ENCODE measurements around the gene SNX25.

The SNX25 gene

GRCh38 chr4:185404031-185404430 is 194.6 kb downstream of the SNX25 start:
- CTCF ChIA-PET: interaction anchor here (0.7 to 1.6 kb wide), 4 partner anchors 17 to 618 kb away, joined by 3 to 5 read pairs (median 3); no protein-coding TSS in a partner anchor
- DNase-seq (ENCODE audit: low read depth, low spot score): no peak
- no peak for TF ChIP-seq CTCF (IDR thresholded peaks at IDR 0.05; ENCODE audit: insufficient read depth, low read length, missing control alignments)
- POLR2A ChIA-PET: no interaction called here
- no peak overlapping the region for H3K4me3 ChIP-seq (ENCODE audit: low read depth, low read length)

GRCh38 chr4:185405296-185405999 is 196.1 kb downstream of the SNX25 start:
- no peak overlapping the region for H3K4me3 ChIP-seq (ENCODE audit: low read depth, low read length)
- POLR2A ChIA-PET: no interaction called here
- TF ChIP-seq CTCF (IDR thresholded peaks at IDR 0.05; ENCODE audit: insufficient read depth, low read length, missing control alignments): no peak
- no peak for DNase-seq (ENCODE audit: low read depth, low spot score)
- CTCF ChIA-PET: interaction anchor here (1.1 to 1.6 kb wide), 4 partner anchors 8 to 616 kb away, joined by 3 to 5 read pairs (median 3); no protein-coding TSS in a partner anchor

DNA sequence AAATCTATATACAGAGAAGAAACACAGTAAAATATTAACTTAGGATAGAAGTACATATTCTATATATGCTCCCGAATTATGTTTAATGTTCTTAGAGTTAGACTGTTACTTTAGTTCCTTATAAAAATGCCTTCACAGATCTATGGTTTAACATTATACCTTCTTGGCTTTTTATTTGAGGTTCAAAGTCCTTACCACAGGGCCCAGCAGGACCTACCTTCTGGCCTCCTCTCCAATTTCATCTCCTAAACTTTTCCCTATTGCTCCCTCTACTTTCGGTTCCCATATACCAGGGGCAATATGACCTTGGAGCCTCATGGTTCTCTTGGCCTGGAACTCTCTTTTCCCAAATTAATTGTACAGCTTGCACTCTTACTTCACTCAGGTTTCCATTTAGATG is 199.0 kb downstream of the SNX25 start:
- CTCF ChIA-PET: interaction anchor here (1.2 kb wide), 1 partner anchor 225 kb away, joined by 3 read pairs; no protein-coding TSS in a partner anchor
- no peak for DNase-seq (ENCODE audit: low read depth, low spot score)
- POLR2A ChIA-PET: no interaction called here
- H3K4me3 ChIP-seq (ENCODE audit: low read depth, low read length): no peak overlapping the region
- TF ChIP-seq CTCF (IDR thresholded peaks at IDR 0.05; ENCODE audit: insufficient read depth, low read length, missing control alignments): no peak

DNA sequence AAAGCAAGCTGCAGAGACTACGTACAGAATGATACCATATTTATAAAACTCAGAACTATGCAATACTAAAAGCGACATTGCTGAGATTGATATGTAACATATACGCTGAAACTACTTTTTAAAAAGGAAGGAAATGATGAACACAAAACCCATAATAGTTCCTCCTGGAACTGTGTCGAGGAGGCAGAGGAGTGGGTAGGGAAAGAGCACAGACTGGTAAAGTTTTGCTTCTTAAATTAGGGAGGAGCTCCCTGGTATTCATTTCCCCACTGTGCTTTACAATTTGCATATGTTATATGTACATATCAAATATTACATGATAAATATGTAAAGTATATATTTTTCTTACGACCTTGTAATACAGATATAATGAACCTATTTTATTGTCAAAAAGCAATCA is 202.5 kb downstream of the SNX25 start:
- no peak for TF ChIP-seq CTCF (IDR thresholded peaks at IDR 0.05; ENCODE audit: insufficient read depth, low read length, missing control alignments)
- ChIA-PET POLR2A (no interaction called here), CTCF (interaction anchor here (1.0 to 1.5 kb wide), 2 partner anchors 186 to 626 kb away, joined by 3 to 4 read pairs; no protein-coding TSS in a partner anchor)
- DNase-seq (ENCODE audit: low read depth, low spot score): no peak
- no peak overlapping the region for H3K4me3 ChIP-seq (ENCODE audit: low read depth, low read length)

DNA sequence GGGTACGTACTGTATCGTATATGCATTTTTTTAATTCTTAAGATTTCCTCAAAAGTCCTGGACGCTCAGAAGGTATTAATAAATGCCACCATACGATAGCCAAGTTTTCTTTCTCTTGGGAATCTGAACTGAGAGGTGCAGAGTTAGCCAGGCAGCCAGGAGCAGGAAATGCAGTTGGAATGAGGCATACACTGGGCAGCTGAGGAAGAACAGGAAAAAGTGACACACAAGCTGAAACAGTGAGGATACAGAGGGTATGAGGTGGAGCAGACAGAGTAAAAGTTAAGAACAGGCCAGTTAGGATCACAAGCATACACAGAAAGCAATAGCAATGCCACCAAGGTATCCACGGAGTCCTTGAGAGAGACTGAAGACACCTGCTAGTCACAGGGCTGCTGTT is 203.0 kb downstream of the SNX25 start:
- no peak for TF ChIP-seq CTCF (IDR thresholded peaks at IDR 0.05; ENCODE audit: insufficient read depth, low read length, missing control alignments)
- no peak for DNase-seq (ENCODE audit: low read depth, low spot score)
- POLR2A ChIA-PET: interaction anchor here (0.6 kb wide), 1 partner anchor 8 kb away, joined by 4 read pairs; no protein-coding TSS in a partner anchor
- CTCF ChIA-PET: interaction anchor here (1.0 to 1.5 kb wide), 3 partner anchors 9 to 625 kb away, joined by 3 to 4 read pairs (median 3); no protein-coding TSS in a partner anchor
- H3K4me3 ChIP-seq (ENCODE audit: low read depth, low read length): no peak overlapping the region

Data from AG04449 (cell line).